Mesendoderm (in vitro differentiated cells): ENCODE results near the gene SYT11.
"Not testable (repeated sequence)": the region's sequence is repeated elsewhere in the genome, so short reads cannot be mapped to it uniquely, and the experiment has no call there.

Experiments used
- DNase-seq: peaks from one replicate; pipeline ENCODE4 v3.0.0; 2013
- H2AK5ac ChIP-seq: 2 replicates; pipeline ENCODE4 v1.6.1; 2013; ENCODE audit warnings: low read length, inconsistent platforms
- H2BK120ac ChIP-seq: 2 replicates; pipeline ENCODE4 v1.6.1; 2013; ENCODE audit warnings: low read depth, mild to moderate bottlenecking, low read length, moderate library complexity, mixed read lengths
- H2BK15ac ChIP-seq: replicated peaks from 2 replicates; pipeline ENCODE4 v1.6.1; 2013; ENCODE audit warnings: low read depth, mild to moderate bottlenecking, moderate library complexity
- H2BK5ac ChIP-seq: 2 replicates; pipeline ENCODE4 v1.6.1; 2013; ENCODE audit warnings: low read length, inconsistent platforms
- H3K18ac ChIP-seq: 2 replicates; pipeline ENCODE4 v1.6.1; 2013; ENCODE audit warnings: mild to moderate bottlenecking, low read length, mixed read lengths
- H3K23ac ChIP-seq: one replicate; pipeline ENCODE4 v1.6.1; 2013; ENCODE audit warnings: low read length
- H3K27ac ChIP-seq: 2 replicates; pipeline ENCODE4 v1.5.1; 2013; ENCODE audit warnings: low read depth, mild to moderate bottlenecking, inconsistent platforms, low read length, moderate library complexity
- H3K27me3 ChIP-seq: 2 replicates; pipeline ENCODE4 v1.6.1; 2013; ENCODE audit warnings: low read length, control low read depth, mild to moderate bottlenecking, inconsistent platforms; ENCODE audit not compliant: insufficient read depth, poor library complexity
- H3K36me3 ChIP-seq: 2 replicates; pipeline ENCODE4 v1.6.1; 2013; ENCODE audit warnings: low read length, inconsistent platforms; ENCODE audit not compliant: control insufficient read depth, insufficient read depth
- H3K4ac ChIP-seq: one replicate; pipeline ENCODE4 v1.6.1; 2013; ENCODE audit warnings: low read depth, mild to moderate bottlenecking, low read length, moderate library complexity
- H3K4me1 ChIP-seq: 2 replicates; pipeline ENCODE4 v1.6.1; 2013; ENCODE audit warnings: low read depth, low read length, inconsistent platforms; ENCODE audit not compliant: control insufficient read depth
- H3K4me2 ChIP-seq: 2 replicates; pipeline ENCODE4 v1.6.1; 2013; ENCODE audit warnings: low read length
- H3K4me3 ChIP-seq: 2 replicates; pipeline ENCODE4 v1.5.1; 2013; ENCODE audit warnings: mild to moderate bottlenecking, low read length
- H3K56ac ChIP-seq: one replicate; pipeline ENCODE4 v1.6.1; 2013; ENCODE audit warnings: low read length
- H3K79me1 ChIP-seq: 2 replicates; pipeline ENCODE4 v1.6.1; 2013; ENCODE audit warnings: low read length, inconsistent platforms
- H3K79me2 ChIP-seq: 2 replicates; pipeline ENCODE4 v1.6.1; 2013; ENCODE audit warnings: mild to moderate bottlenecking, low read length; ENCODE audit not compliant: control insufficient read depth, insufficient read depth
- H3K9ac ChIP-seq: 2 replicates; pipeline ENCODE4 v1.6.1; 2013; ENCODE audit warnings: low read length, inconsistent platforms
- H4K5ac ChIP-seq: one replicate; pipeline ENCODE4 v1.6.1; 2013; ENCODE audit warnings: low read length
- H4K8ac ChIP-seq: one replicate; pipeline ENCODE4 v1.6.1; 2013; ENCODE audit warnings: low read depth, mild to moderate bottlenecking, control low read depth, low read length, moderate library complexity
- WGBS: extraction: QIAGEN DNeasy Blood & Tissue Kit; methylation state at CpG from one replicate; pipeline ENCODE4 v1.1.7; 2013; ENCODE audit warnings: low lambda C conversion rate, missing lambda C conversion rate; ENCODE audit not compliant: insufficient coverage; ENCODE audit errors: extremely low coverage; 5-methylcytosine and 5-hydroxymethylcytosine counted together

SYT11 gene

GRCh38 chr1:155831279-155831976 lies 27.9 kb upstream of the SYT11 start:
- H4K8ac ChIP-seq: no peak overlapping the region
- no peak overlapping the region for H3K18ac ChIP-seq
- H2BK120ac ChIP-seq: no peak overlapping the region
- no peak overlapping the region for H4K5ac ChIP-seq
- no peak overlapping the region for H2AK5ac ChIP-seq
- no peaks in the 10 kb centered on the region for H3K27me3 ChIP-seq
- H3K23ac ChIP-seq: no peak overlapping the region
- no peaks in the 10 kb centered on the region for H3K79me2 ChIP-seq
- WGBS: no CpG with 5 or more reads among the region's 7 CpGs
- H2BK5ac ChIP-seq: no peak overlapping the region
- no peak overlapping the region for H2BK15ac ChIP-seq
- H3K9ac ChIP-seq: no peak overlapping the region
- H3K56ac ChIP-seq: no peak overlapping the region
- H3K79me1 ChIP-seq: peaks cover 2% of the 10 kb centered on the region
- no peaks in the 10 kb centered on the region for H3K4me1 ChIP-seq
- H3K4me2 ChIP-seq: no peak overlapping the region
- H3K36me3 ChIP-seq: peaks cover 3% of the 10 kb centered on the region
- H3K27ac ChIP-seq: no peak overlapping the region
- H3K4me3 ChIP-seq: no peak overlapping the region
- H3K4ac ChIP-seq: no peak overlapping the region
- DNase-seq: no peak

GRCh38 chr1:155833665-155834295 lies 25.6 kb upstream of the SYT11 start:
- H3K56ac ChIP-seq: no peak overlapping the region
- H3K27me3 ChIP-seq: no peaks in the 10 kb centered on the region
- H3K9ac ChIP-seq: no peak overlapping the region
- no peak overlapping the region for H2BK5ac ChIP-seq
- no peak for DNase-seq
- H3K27ac ChIP-seq: no peak overlapping the region
- H4K8ac ChIP-seq: no peak overlapping the region
- H3K36me3 ChIP-seq: peaks cover 3% of the 10 kb centered on the region
- no peaks in the 10 kb centered on the region for H3K4me1 ChIP-seq
- no peak overlapping the region for H2AK5ac ChIP-seq
- H3K4ac ChIP-seq: no peak overlapping the region
- H3K79me2 ChIP-seq: peaks cover 2% of the 10 kb centered on the region
- no CpG with 5 or more reads among the region's 1 CpG for WGBS
- no peak overlapping the region for H2BK15ac ChIP-seq
- no peak overlapping the region for H2BK120ac ChIP-seq
- H4K5ac ChIP-seq: no peak overlapping the region
- H3K18ac ChIP-seq: no peak overlapping the region
- H3K23ac ChIP-seq: no peak overlapping the region
- no peak overlapping the region for H3K4me2 ChIP-seq
- H3K4me3 ChIP-seq: no peak overlapping the region
- peaks cover 10% of the 10 kb centered on the region for H3K79me1 ChIP-seq

- DNase-seq: peak; percentile 79
These were observed 25.0 kb upstream of the SYT11 start for GRCh38 chr1:155834296-155834926.

GRCh38 chr1:155834927-155835399 lies 24.4 kb upstream of the SYT11 start:
- not testable (repeated sequence) for H3K4me1 ChIP-seq, H2BK15ac ChIP-seq, H3K27me3 ChIP-seq, H3K23ac ChIP-seq, H3K4ac ChIP-seq, H2BK5ac ChIP-seq, H3K79me1 ChIP-seq, H2BK120ac ChIP-seq, H4K8ac ChIP-seq, DNase-seq, H3K9ac ChIP-seq, H3K4me3 ChIP-seq, H3K4me2 ChIP-seq, H3K27ac ChIP-seq, H4K5ac ChIP-seq, H2AK5ac ChIP-seq, H3K18ac ChIP-seq, H3K79me2 ChIP-seq, H3K56ac ChIP-seq, H3K36me3 ChIP-seq
- WGBS: no CpG with 5 or more reads among the region's 9 CpGs

More at GRCh38 chr1:155834296-155834926, 25.0 kb upstream of the SYT11 start:
- no peaks in the 10 kb centered on the region for H3K27me3 ChIP-seq
- no peak overlapping the region for H3K23ac ChIP-seq
- no peak overlapping the region for H4K5ac ChIP-seq
- no peak overlapping the region for H3K56ac ChIP-seq
- H3K4me1 ChIP-seq: no peaks in the 10 kb centered on the region
- H3K4me3 ChIP-seq: no peak overlapping the region
- H2AK5ac ChIP-seq: no peak overlapping the region
- no peak overlapping the region for H2BK15ac ChIP-seq
- H2BK120ac ChIP-seq: no peak overlapping the region
- no CpG with 5 or more reads among the region's 11 CpGs for WGBS
- H3K9ac ChIP-seq: no peak overlapping the region
- no peak overlapping the region for H3K27ac ChIP-seq
- peaks cover 2% of the 10 kb centered on the region for H3K79me2 ChIP-seq
- no peak overlapping the region for H3K18ac ChIP-seq
- no peak overlapping the region for H3K4me2 ChIP-seq
- H3K36me3 ChIP-seq: peaks cover 3% of the 10 kb centered on the region
- H4K8ac ChIP-seq: no peak overlapping the region
- H3K4ac ChIP-seq: no peak overlapping the region
- H3K79me1 ChIP-seq: peaks cover 10% of the 10 kb centered on the region
- no peak overlapping the region for H2BK5ac ChIP-seq

GRCh38 chr1:155835548-155835947 lies 23.8 kb upstream of the SYT11 start:
- H2AK5ac ChIP-seq: no peak overlapping the region
- no peak overlapping the region for H3K4me3 ChIP-seq
- no peak overlapping the region for H3K56ac ChIP-seq
- peaks cover 2% of the 10 kb centered on the region for H3K79me2 ChIP-seq
- no peak overlapping the region for H4K8ac ChIP-seq
- WGBS: no CpG with 5 or more reads among the region's 6 CpGs
- no peaks in the 10 kb centered on the region for H3K4me1 ChIP-seq
- peaks cover 3% of the 10 kb centered on the region for H3K36me3 ChIP-seq
- no peak overlapping the region for H3K4ac ChIP-seq
- H3K4me2 ChIP-seq: no peak overlapping the region
- H3K27me3 ChIP-seq: no peaks in the 10 kb centered on the region
- peaks cover 10% of the 10 kb centered on the region for H3K79me1 ChIP-seq
- no peak overlapping the region for H4K5ac ChIP-seq
- no peak overlapping the region for H2BK5ac ChIP-seq
- no peak overlapping the region for H3K18ac ChIP-seq
- no peak overlapping the region for H2BK120ac ChIP-seq
- H2BK15ac ChIP-seq: no peak overlapping the region
- no peak for DNase-seq
- H3K9ac ChIP-seq: no peak overlapping the region
- no peak overlapping the region for H3K27ac ChIP-seq
- no peak overlapping the region for H3K23ac ChIP-seq
